ENCODE data around the gene EPB41L5. TPM values are rescaled to one million over a fixed set of nuclear protein-coding genes. Genes with fewer than 3 reads are reported as not detected.

The EPB41L5 gene
- total RNA-seq, 2 donors from 2014 or later: 44.9 to 51.0 TPM

DNA sequence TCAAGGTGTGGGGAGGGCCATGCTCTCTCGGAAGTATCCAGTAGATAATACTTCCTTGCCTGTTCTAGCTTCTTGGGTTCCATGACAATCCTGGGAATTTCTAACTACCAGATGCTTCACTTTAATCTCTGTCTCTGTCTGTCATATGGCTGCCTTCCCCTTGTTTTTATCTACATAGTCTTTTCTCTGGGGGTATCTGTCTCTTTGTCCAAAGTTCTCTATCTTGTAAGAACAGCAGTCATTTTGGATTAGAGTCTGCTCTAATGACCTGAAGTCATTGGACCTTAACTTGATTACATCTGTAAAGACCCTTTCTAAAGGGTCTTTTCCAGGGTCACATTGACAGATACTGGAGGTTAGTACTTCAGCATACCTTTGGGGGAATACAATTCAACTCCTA, 11.4 kb upstream of the EPB41L5 start:
- Histone ChIP-seq H3K9ac (ENCODE audit: extremely low read depth, low read length, poor library complexity, severe bottlenecking) (no peak overlapping the region), H3K4me3 (ENCODE audit: low read length) (no peak overlapping the region), H3K36me3 (ENCODE audit: control insufficient read depth, insufficient read depth, low read length) (no peaks in the 10 kb centered on the region), H3K27ac (ENCODE audit: low read depth, low read length) (no peak overlapping the region), H3K9me3 (ENCODE audit: control insufficient read depth, low read length) (no peaks in the 10 kb centered on the region), H3K4me1 (ENCODE audit: control insufficient read depth, insufficient read depth, low read length) (no peaks in the 10 kb centered on the region), H3K27me3 (ENCODE audit: control insufficient read depth, insufficient read depth, low read length, poor library complexity, severe bottlenecking) (no peaks in the 10 kb centered on the region)
- no peak overlapping the region for H3K4me3 Mint-ChIP-seq
- H3K27ac Mint-ChIP-seq: no peak overlapping the region
- H3K4me1 Mint-ChIP-seq: no peaks in the 10 kb centered on the region
- WGBS, 2 experiments (ENCODE audit: insufficient coverage in 1 of 2, insufficient read length in 1 of 2): 89 to 100% methylated on average over 1 of the region's 1 CpG
- TF ChIP-seq, protein P1, sequence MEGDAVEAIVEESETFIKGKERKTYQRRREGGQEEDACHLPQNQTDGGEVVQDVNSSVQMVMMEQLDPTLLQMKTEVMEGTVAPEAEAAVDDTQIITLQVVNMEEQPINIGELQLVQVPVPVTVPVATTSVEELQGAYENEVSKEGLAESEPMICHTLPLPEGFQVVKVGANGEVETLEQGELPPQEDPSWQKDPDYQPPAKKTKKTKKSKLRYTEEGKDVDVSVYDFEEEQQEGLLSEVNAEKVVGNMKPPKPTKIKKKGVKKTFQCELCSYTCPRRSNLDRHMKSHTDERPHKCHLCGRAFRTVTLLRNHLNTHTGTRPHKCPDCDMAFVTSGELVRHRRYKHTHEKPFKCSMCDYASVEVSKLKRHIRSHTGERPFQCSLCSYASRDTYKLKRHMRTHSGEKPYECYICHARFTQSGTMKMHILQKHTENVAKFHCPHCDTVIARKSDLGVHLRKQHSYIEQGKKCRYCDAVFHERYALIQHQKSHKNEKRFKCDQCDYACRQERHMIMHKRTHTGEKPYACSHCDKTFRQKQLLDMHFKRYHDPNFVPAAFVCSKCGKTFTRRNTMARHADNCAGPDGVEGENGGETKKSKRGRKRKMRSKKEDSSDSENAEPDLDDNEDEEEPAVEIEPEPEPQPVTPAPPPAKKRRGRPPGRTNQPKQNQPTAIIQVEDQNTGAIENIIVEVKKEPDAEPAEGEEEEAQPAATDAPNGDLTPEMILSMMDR (conservative IDR thresholded peaks at IDR 0.05): no peak
- peaks cover 4% of the 10 kb centered on the region for H3K27me3 Mint-ChIP-seq (ENCODE audit: insufficient read depth)
- no peaks in the 10 kb centered on the region for H3K9me3 Mint-ChIP-seq
- DNase-seq: no peak
- no peaks in the 10 kb centered on the region for H3K36me3 Mint-ChIP-seq (ENCODE audit: low read depth)

DNA sequence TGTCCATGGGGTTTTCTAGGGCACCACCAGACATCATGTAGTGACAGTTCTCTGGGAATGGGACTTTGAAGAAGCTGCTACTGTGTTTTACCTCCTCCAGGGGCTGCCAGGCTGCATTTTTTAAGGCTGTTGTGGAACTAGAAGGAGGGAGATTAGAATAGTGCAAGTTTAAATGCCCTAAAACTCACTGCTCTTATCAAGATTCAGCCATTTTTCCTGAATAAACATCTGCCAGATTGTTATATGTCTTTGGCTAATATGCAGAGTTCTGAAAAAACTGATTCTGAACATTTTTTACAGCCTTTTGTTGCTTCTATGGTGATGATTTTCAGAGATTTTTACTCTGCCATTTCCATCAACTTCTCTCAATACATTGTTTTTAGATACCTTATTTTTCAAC, 8.6 kb upstream of the EPB41L5 start:
- H3K4me3 Mint-ChIP-seq: no peak overlapping the region
- H3K27ac ChIP-seq (ENCODE audit: low read depth, low read length): no peak overlapping the region
- no peak for DNase-seq
- TF ChIP-seq, protein P1 (conservative IDR thresholded peaks at IDR 0.05): no peak
- H3K27me3 Mint-ChIP-seq (ENCODE audit: insufficient read depth): no peaks in the 10 kb centered on the region
- H3K27me3 ChIP-seq (ENCODE audit: control insufficient read depth, insufficient read depth, low read length, poor library complexity, severe bottlenecking): no peaks in the 10 kb centered on the region
- H3K9ac ChIP-seq (ENCODE audit: extremely low read depth, low read length, poor library complexity, severe bottlenecking): no peak overlapping the region
- H3K4me1 Mint-ChIP-seq: no peaks in the 10 kb centered on the region
- no peak overlapping the region for H3K4me3 ChIP-seq (ENCODE audit: low read length)
- H3K4me1 ChIP-seq (ENCODE audit: control insufficient read depth, insufficient read depth, low read length): no peaks in the 10 kb centered on the region
- H3K27ac Mint-ChIP-seq: no peak overlapping the region
- H3K36me3 ChIP-seq (ENCODE audit: control insufficient read depth, insufficient read depth, low read length): no peaks in the 10 kb centered on the region
- H3K9me3 ChIP-seq (ENCODE audit: control insufficient read depth, low read length): no peaks in the 10 kb centered on the region
- no peaks in the 10 kb centered on the region for H3K9me3 Mint-ChIP-seq
- no peaks in the 10 kb centered on the region for H3K36me3 Mint-ChIP-seq (ENCODE audit: low read depth)

DNA sequence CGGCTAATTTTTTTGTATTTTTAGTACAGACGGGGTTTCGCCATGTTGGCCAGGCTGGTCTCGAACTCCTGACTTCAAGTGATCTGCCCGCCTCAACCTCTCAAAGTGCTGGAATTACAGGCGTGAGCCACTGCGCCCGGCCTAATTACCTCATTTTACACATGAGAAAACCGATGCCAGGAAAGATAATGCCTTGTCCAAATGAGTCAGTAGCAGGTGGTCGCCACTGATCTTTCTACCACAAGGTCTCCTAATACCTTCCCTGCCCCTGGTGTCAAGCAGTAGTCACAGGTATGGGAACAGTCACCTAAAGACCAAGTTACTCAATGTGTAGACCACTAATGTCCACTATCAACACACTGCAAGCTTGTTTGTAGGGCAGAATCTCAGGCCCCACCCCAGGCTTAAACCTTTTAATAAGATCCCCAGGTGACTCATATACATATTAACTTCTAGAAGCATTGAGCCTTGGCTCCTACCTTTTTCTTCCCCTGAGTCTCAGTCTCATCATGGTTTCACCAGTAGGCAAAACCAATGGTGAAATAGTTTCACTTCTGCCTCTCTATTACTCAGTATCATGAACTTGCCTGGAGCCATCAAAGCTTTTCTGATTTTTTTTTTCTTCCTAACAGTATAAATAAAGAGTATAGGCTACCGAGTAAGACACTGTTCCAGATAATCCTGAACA, 6.9 kb upstream of the EPB41L5 start:
- H3K4me1 Mint-ChIP-seq: no peaks in the 10 kb centered on the region
- 95 to 100% methylated on average over 8 to 11 of the region's 11 CpGs for WGBS, 2 experiments (ENCODE audit: insufficient coverage in 1 of 2, insufficient read length in 1 of 2)
- no peaks in the 10 kb centered on the region for H3K36me3 Mint-ChIP-seq (ENCODE audit: low read depth)
- Histone ChIP-seq H3K27ac (ENCODE audit: low read depth, low read length) (no peak overlapping the region), H3K9me3 (ENCODE audit: control insufficient read depth, low read length) (no peaks in the 10 kb centered on the region), H3K9ac (ENCODE audit: extremely low read depth, low read length, poor library complexity, severe bottlenecking) (no peak overlapping the region), H3K36me3 (ENCODE audit: control insufficient read depth, insufficient read depth, low read length) (no peaks in the 10 kb centered on the region), H3K4me3 (ENCODE audit: low read length) (no peak overlapping the region), H3K4me1 (ENCODE audit: control insufficient read depth, insufficient read depth, low read length) (no peaks in the 10 kb centered on the region), H3K27me3 (ENCODE audit: control insufficient read depth, insufficient read depth, low read length, poor library complexity, severe bottlenecking) (no peaks in the 10 kb centered on the region)
- TF ChIP-seq, protein P1 (conservative IDR thresholded peaks at IDR 0.05): no peak
- DNase-seq: no peak
- H3K27ac Mint-ChIP-seq: no peak overlapping the region
- H3K4me3 Mint-ChIP-seq: no peak overlapping the region
- peaks cover 2% of the 10 kb centered on the region for H3K27me3 Mint-ChIP-seq (ENCODE audit: insufficient read depth)
- no peaks in the 10 kb centered on the region for H3K9me3 Mint-ChIP-seq

Measured in endodermal cell (in vitro differentiated cells).